ENCODE measurements around the gene FUOM. TPM values are rescaled to one million over a fixed set of nuclear protein-coding genes. Genes with fewer than 3 reads are reported as not detected.

Gene FUOM, protein sequence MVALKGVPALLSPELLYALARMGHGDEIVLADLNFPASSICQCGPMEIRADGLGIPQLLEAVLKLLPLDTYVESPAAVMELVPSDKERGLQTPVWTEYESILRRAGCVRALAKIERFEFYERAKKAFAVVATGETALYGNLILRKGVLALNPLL
- 18.7 and 54.1 TPM in 2 replicates for total RNA-seq

DNA sequence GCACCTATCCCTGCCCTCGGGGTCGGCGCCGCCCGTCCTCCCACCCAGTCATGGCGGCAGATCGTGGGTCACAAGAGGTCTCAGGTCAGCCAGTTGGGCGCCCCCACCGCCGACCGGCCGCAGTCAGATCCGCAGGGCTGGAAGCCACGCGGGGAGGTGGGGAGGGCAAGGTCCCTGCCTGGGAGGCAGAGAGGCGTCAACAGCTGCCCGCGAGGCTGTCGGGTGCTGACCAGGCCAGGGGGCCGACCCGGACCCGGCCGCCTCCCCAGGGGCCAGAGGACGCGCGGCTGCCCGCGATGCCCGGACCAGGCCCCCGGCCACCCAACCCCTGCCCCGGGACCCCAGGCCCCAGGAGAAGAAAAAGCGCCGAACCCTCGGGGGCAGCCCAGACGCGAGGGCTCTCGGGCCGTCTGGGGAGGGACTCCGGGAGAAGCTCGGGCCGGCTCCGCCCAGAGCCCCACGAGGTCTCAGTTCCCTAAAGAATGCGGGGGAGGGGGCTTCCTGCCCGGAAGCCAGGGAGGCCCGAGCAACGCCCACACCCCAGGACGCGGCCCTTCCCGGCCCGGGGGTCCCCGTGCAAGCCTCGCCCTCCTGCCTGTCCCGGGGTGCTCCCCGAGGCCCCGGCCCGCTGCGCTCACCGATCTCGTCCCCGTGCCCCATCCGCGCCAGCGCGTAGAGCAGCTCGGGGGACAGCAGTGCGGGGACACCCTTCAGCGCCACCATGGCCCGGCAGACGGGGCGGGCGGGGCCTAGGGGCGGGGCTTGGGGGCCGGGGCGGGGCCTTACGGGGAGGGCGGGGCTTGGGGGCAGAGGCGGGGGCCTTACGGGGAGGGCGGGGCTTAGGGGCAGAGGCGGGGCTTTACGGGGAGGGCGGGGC is at the start of gene FUOM:
Gene FUOM (minus strand): TSS at position 735 of the 877 bp plus-strand sequence. CDS start 12 bp downstream, at position 723.
- DNase-seq (ENCODE audit: extremely low read depth, low read depth, low spot score) = no peak

DNA sequence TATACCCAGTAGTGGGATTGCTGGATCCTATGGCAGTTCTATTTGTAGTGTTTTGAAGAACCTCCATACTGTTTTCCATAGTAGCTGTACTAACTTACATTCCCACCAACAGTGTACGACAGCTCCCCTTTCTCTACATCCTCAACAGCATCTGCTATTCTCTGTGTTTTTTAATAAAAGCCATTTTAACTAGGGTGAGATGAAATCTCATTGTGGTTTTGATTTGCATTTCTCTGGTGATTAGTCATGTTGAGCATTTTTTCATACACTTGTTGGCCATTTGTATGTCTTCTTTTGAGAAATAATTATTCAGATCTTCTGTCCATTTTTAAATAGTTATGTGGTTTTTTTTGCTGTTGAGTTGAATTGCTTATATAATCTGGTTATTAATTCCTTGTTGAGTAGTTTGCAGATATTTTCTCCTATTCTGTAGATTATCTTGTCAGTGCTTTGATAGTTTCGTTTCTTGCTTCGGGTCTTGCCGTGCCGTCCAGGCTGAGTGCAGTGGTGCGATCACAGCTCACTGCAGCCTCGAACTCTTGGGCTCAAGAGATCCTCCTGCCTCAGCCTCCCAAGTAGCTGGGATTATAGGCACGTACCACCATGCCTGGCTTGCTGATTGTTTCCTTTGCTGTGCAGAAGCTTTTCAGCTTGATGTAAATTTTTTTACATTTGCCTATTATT is 48.2 kb upstream of the FUOM start:
- no peak for DNase-seq (ENCODE audit: extremely low read depth, low read depth, low spot score)

DNA sequence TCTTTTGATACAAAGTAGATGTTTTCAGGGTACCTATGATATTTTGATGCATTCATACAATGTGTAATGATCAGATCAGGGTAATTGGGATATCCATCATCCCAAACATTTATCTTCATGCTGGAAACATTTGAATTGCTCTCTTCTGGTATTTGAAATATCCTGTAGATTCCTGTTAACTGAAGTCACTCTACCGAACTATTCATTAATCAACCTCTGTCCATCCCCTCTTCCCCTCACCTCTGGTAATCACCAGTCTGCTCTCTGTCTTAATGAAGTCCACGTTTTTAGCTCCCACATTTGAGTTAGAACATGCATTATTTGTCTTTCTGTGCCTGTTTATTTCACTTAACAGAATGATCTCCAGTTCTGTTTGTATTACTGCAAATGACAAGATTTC is 47.5 kb upstream of the FUOM start:
- no peak for DNase-seq (ENCODE audit: extremely low read depth, low read depth, low spot score)

DNA sequence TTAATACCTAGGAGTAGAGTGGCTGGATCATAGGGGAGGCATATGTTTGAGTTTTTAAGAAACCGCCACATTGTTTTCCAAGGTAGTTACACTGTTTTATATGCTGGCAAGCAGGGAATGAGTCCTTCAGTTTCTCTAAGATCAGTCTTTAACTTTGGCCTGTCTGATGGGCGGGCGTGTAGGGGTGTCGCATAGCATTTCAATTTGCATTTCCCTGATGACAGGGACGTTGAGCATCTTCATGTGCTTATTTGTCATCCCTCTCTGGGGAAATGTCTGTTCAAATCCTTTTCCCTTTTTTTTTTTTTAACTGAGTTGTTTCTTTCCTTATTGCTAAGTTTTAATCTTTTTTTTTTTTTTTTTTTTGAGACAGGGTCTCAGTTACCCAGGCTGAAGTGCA is 46.0 kb upstream of the FUOM start:
- no peak for DNase-seq (ENCODE audit: extremely low read depth, low read depth, low spot score)

DNA sequence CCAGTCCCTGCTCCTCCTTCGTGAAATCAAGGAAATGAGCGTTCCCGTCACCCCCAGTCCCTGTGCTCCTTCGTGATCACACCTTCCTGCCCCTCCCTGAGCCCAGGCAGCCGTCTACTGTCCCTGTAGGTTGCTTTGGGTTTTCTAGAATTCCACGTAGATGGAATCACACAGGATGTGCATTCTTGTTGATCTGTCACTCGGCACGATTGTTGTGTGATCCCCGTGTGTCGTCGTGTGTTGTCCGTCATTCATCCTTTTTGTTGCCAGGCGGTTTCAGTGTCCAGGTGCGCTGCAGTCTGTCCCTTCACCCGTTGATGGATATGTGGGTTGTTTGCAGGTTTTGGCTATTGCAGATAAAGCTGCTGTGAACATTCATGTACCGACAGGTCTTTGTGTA is 45.5 kb upstream of the FUOM start:
- DNase-seq (ENCODE audit: extremely low read depth, low read depth, low spot score) = no peak

DNA sequence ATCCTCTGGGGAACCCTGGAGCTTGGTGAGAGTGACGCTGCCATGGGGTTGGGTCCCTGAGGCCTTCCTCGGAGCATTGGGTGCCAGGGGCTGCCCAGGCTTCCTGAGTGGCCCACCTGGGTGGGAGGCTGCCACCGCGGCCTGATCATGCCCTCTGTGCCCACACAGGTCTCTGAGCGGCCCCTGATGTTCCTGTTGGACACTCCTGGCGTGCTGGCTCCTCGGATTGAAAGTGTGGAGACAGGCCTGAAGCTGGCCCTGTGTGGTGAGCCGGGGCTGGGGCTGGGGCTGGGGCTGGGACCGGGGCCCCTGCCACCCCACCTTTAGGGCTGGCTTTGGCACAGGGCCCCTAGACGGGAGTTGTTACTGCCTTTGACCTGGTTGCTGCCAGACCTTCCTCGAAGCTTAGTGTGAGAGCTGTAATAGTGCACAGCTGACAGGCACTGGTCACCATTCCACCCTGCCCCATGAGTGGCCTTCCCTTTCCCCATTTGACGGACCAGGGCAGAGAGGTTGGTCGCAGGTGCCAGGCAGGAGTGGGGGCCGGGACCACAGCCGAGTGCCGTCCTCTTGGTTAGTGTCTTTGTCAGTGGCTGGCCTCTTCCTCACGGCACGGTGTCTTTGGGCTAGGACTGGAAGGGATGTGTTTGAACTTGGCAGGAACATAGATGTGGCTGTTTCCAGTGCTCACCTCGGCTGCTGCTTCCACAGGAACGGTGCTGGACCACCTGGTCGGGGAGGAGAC is 44.3 kb upstream of the FUOM start:
- no peak for DNase-seq (ENCODE audit: extremely low read depth, low read depth, low spot score)

DNA sequence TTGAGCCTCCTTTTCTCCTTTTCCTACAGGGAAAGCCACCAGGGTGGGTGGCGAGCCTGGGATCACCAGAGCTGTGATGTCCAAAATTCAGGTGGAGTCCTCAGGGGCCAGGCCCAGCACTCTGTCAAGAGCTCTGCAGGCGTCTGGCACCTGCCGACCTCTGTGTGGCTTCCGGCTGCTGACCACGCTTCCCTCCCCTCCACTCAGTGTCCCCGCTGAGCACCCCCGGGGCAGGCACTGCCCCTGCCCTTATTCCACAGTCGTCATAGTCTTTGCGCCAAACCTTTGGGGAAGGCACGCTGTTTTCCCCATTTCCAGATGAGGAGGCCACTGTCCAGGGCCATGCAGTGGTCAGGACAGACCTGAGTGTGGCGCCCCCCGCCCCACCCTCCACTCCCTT is 43.7 kb upstream of the FUOM start:
- no peak for DNase-seq (ENCODE audit: extremely low read depth, low read depth, low spot score)

DNA sequence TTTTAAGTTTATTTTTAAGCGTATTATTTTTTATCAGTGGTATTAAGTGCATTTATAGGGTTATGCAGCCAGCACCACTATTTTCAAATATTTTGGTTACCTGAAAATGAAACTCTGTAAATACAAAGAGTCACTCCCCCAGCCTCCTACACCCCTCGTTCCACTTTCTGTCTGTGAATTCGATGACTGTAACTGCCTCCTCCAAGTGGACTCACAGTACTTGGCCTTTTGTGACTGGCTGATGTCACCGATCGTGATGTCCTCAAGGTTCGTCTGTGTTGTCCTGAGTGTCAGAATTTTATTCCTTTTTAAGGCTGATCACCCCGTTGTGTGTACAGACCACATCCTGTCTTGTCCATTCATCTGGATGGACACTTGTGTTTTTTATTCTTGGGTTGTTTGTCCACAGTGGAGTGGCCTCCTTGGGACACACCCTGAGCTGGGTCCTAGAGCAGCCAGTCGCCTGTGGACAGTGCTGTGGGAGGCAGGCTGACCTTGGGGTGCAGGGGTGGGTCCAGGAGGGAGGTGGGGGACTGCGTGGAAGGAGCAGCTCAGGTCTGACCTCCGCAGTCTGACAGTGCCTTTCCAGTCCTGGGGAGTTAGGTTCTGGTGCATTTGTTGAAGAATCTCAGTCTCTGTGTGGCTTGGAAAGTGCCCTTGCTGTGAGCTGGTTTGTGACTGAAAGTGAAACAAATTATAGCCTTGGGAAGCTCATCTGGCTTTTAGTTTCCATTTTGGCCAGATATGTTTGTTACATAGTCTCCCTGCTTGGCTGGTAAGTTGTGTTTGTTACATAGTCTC is 43.0 kb upstream of the FUOM start:
- DNase-seq (ENCODE audit: extremely low read depth, low read depth, low spot score) = no peak

DNA sequence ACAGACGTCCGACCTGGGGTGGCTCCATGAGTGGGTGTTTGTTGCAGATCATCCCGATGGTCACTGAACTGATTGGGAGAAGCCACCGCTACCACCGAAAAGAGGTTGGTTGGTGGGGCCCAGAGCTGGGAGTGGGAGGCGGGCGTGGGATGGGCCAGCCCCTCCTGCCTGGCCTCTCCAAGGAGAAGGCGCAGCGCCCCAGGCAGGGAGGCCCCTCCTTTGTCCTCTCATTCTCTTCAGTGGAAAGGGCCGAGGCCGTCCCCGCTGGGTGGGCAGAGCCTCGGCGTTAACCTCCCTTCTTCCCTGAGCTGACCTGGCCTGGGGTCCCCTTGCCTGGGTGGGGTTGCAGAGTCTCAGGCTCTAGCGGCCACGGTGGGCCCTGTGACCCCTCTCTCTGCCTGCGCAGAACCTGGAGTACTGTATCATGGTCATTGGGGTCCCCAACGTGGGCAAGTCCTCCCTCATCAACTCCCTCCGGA is 41.3 kb upstream of the FUOM start:
- no peak for DNase-seq (ENCODE audit: extremely low read depth, low read depth, low spot score)

DNA sequence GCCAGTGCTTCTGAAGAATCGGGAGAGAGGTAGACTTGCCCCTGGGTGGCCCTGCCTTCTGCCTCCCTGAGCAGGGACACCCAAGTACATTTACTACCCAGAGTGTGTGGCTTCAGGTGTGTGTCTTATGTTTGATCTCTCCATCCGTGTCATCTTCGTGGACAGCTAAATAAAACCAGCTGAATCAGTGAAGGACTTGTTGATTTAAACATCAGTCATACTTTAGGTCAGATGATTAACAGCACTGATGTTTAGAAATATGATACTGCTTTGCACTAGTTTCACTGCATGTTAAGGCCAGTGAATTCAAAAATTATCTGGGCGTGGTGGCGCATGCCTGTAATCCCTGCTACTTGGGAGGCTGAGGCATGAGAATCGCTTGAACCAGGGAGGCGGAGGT is 40.1 kb upstream of the FUOM start:
- no peak for DNase-seq (ENCODE audit: extremely low read depth, low read depth, low spot score)

DNA sequence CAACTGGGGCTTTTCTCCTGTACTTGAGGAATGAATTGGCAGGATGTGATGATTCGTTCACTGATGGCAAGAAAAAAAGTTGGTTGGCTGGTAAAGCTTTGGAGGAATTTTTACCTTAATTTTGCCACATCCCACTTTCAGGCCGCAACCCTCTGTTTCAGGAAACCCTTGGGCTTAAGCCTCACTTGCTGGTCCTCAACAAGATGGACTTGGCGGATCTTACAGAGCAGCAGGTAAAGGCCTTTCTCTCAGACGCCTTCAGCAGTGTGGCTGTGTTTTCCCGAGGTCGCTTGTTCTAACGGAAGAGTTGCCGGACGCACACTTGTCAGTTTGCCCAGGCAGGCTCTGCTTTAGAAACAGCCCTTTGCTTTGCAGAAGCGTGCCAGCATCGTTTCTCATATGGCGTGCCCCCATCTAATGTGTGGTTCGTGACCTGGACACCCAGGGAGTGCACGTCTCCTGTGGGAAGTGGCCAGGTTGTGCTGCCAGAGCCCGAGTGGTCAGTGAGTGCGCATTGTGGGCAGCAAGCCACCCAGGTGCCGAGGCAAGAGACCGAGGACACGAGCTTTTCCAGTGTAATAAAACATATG is 38.3 kb upstream of the FUOM start:
- no peak for DNase-seq (ENCODE audit: extremely low read depth, low read depth, low spot score)

DNA sequence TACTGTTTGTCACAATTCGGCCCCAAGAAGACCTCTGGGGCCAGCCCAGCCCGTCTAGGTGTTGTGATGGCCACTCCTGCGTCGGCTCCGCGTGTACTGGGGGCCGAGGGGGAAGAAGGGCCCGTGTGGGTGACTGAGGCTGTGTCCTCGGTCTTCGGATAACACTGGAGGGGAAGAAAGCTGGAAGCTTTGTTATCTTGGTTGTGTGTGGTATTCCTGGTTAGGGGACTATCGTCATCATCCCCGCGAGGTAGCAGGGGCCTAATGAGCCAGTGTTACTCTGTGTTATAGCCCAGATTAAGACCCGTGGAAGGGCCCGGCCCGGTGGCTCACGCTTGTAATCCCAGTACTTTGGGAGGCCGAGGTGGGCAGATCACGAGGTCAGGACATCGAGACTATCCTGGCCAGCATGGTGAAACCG is 37.0 kb upstream of the FUOM start:
- DNase-seq (ENCODE audit: extremely low read depth, low read depth, low spot score) = no peak

DNA sequence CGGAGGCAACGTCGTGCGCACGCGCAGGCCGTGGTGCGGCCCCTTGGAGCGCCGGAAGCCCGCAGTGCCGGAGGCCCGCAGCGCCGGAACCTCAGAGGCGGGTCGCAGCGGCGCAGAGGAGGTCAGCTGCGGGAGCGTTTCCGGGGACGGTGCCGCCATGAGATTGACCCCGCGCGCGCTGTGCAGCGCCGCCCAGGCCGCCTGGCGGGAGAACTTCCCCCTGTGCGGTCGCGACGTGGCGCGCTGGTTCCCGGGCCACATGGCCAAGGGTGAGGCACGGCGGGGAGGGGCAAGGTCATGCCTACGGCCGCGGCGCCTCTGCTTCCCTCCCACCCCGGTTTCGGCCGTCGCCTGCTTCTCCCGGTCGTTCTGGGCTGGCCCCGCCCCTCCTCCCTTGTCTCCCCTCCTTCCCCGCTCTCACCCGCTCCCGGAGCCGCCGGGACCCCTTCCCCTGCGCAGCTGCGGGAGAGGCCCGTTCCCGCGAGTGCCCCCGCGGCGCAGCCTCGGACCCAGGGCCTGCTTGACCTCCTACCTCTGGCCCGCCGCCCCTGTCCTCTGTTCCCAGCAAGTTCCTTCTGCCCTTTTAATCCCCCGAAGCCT is 36.3 kb upstream of the FUOM start, which contains the start of gene MTG1:
Gene MTG1 (plus strand): TSS at position 94 of the 600 bp plus-strand sequence. CDS start 64 bp downstream, at position 158.
- DNase-seq (ENCODE audit: extremely low read depth, low read depth, low spot score) = no peak

DNA sequence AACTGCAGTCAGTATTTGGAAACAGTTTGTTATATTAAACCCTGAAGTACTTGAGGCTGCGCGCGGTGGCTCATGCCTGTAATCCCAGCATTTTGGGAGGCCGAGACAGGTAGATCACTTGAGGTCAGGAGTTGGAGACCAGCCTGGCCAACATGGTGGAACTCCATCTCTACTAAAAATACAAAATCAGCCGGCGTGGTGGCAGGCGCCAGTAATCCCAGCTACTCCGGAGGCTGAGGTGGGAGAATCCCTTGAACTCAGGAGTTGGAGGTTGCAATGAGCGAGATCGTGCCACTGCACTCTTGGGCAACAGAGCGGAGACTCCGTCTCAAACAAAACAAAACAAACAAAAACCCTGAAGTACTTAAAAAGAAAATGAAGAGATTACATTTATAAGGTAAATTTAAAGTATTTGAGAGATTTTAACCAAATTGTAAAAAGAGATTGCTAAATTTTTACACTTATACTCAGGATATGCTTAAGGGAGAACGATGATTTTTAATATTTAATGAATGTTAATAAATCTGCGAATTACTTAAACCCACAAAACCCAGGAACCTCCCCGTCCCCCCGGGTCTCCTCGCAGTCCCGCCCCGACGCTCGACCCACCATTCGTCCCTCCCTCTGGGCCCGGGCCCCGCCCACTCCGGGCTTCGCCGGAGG is 35.7 kb upstream of the FUOM start:
- DNase-seq (ENCODE audit: extremely low read depth, low read depth, low spot score) = no peak

DNA sequence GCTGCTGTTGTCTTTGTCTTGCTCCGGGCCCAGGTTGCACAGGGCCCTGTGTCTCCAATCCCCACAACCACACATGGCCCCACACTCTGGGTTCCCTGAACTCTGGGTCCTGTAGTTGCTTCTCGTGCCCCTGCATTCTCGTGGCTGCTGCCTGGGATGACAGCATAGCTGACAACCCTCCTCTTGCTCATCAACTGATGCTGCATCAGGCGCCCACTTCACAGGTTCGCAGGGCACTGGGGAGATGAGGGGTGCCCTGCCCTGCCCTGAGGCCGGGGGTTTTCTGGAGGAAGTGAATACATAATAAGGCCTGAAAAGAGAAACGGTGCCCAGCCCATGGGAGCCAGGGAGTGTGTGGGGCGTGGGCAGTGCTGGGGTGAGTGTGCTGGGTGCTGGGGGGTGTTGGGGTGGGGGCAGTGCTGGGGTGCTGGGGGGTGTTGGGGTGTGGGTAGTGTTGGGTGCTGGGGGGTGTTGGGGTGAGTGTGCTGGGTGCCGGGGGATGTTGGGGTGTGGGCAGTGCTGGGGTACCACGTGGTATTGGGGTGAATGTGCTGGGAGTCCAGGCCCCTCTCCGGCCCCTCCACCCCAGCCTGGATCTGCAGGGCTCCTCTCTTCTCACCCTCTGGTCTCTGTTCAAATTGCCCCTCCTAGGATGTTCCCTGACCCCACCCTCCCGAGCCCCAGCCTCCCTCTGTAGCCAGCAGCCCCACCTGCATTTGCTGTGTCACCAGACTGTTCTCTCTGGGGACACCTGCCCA is 34.1 kb upstream of the FUOM start:
- DNase-seq (ENCODE audit: extremely low read depth, low read depth, low spot score) = no peak

DNA sequence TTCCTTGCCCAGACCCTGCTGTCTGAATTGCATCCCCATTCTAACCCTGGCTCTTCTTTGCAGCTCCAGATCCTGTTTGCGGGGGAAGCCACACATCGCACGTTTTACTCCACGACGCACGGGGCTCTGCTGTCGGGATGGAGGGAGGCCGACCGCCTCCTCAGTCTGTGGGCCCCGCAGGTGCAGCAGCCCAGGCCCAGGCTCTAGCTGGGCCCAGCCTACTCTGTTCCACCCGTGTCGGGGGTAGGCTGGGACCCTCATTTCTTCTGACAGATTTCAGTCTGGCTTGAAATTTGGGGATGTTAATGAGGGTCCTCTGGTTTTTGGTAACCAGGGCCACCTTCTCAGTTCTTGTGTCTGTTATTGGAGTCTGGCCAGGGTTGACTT is 33.4 kb upstream of the FUOM start:
- no peak for DNase-seq (ENCODE audit: extremely low read depth, low read depth, low spot score)

DNA sequence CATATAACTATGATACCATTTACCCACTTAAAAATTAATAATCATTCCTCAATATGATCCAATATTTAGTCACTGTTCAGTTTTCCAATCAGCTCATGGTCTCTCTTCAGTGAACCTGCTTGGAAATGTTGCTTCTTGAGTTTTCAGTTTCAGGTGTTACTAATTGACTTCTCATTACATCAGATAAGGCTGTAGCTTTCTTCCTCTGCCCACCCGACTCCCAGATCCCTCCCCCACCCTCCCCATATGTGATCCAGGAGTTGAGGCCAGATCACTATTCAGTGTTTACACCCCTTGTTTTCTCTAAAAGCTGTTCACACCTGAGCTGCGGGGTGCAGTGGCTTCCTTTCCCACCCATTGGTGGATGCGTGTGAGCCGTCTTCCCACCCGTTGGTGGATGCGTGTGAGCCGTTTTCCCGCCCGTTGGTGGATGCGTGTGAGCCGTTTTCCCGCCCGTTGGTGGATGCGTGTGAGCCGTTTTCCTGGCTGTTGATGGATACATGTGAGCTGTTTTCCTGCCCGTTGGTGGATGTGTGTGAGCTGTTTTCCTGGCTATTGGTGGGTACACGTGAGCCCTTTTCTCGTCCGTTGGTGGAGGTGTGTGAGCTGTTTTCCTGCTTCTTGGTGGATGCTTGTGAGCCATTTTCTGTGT is 32.9 kb upstream of the FUOM start:
- DNase-seq (ENCODE audit: extremely low read depth, low read depth, low spot score) = no peak

All from glomerular endothelial cell (primary cell).